Loucy (cell line): ENCODE results near the gene TBX21.
"Not testable (repeated sequence)": the region's sequence is repeated elsewhere in the genome, so short reads cannot be mapped to it uniquely, and the experiment has no call there.

Experiments used
- EZH2phosphoT487 ChIP-seq: fragments of 200-600 bp; IDR thresholded peaks from 2 replicates; pipeline ENCODE4 v1.6.1; 2018; ENCODE audit warnings: antibody characterized with exemption, mild to moderate bottlenecking, moderate library complexity, borderline replicate concordance
- TF ChIP-seq, protein P1 (sequence below): fragments of 200-600 bp; sonication (generic); conservative IDR thresholded peaks from 2 replicates; pipeline ENCODE4 v1.5.1; 2014; ENCODE audit warnings: mild to moderate bottlenecking, antibody characterized with exemption, low read length

DNA sequence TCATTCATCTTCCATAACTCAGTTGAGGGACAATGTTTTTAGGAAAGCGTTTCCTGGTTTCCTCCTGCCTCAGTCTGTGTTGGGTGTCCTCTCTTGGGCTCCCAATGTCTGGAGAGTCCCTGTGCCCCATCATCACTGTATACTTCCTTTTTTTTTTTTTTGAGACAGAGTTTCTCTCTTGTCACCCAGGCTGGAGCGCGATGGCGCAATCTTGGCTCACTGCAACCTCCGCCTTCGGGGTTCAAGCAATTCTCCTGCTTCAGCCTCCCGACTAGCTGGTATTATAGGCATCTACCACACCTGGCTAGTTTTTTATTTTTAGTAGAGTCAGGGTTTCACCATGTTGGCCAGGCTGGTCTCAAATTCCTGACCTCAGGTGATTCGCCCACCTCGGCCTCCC is 40.6 kb downstream of the TBX21 start:
- TF ChIP-seq, protein P1, sequence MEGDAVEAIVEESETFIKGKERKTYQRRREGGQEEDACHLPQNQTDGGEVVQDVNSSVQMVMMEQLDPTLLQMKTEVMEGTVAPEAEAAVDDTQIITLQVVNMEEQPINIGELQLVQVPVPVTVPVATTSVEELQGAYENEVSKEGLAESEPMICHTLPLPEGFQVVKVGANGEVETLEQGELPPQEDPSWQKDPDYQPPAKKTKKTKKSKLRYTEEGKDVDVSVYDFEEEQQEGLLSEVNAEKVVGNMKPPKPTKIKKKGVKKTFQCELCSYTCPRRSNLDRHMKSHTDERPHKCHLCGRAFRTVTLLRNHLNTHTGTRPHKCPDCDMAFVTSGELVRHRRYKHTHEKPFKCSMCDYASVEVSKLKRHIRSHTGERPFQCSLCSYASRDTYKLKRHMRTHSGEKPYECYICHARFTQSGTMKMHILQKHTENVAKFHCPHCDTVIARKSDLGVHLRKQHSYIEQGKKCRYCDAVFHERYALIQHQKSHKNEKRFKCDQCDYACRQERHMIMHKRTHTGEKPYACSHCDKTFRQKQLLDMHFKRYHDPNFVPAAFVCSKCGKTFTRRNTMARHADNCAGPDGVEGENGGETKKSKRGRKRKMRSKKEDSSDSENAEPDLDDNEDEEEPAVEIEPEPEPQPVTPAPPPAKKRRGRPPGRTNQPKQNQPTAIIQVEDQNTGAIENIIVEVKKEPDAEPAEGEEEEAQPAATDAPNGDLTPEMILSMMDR = not testable (repeated sequence)
- TF ChIP-seq EZH2phosphoT487 = not testable (repeated sequence)
